Parathyroid adenoma (tissue), 2 donors: ENCODE data around the gene ADGRD1.

ENCODE experiments used
- H2AFZ ChIP-seq: fragments of 300-600 bp; sonication (generic); one replicate; pipeline ENCODE4 v1.7.0; 2017; ENCODE audit warnings: antibody characterized with exemption, mild to moderate bottlenecking
- H3K27ac ChIP-seq: fragments of 300-600 bp; sonication (generic); one replicate; pipeline ENCODE4 v1.7.0; 2017
- H3K27me3 ChIP-seq: fragments of 300-600 bp; sonication (generic); one replicate; pipeline ENCODE4 v1.7.0; 2017; ENCODE audit warnings: low read length; ENCODE audit not compliant: control insufficient read depth, insufficient read depth
- H3K36me3 ChIP-seq: fragments of 300-600 bp; sonication (generic); one replicate; pipeline ENCODE4 v1.7.0; 2017; ENCODE audit warnings: low read length; ENCODE audit not compliant: control insufficient read depth, insufficient read depth
- H3K4me1 ChIP-seq: fragments of 300-600 bp; sonication (generic); one replicate; pipeline ENCODE4 v1.7.0; 2017; ENCODE audit warnings: control low read depth
- H3K4me2 ChIP-seq: fragments of 300-600 bp; sonication (generic); one replicate; pipeline ENCODE4 v1.7.0; 2017; ENCODE audit warnings: low read length
- H3K4me3 ChIP-seq: fragments of 300-600 bp; sonication (generic); one replicate; pipeline ENCODE4 v1.7.0; 2017; ENCODE audit warnings: low read depth, low read length
- H3K79me2 ChIP-seq: fragments of 300-600 bp; sonication (generic); one replicate; pipeline ENCODE4 v1.7.0; 2017; ENCODE audit warnings: control low read depth
- H3K9ac ChIP-seq: fragments of 300-600 bp; sonication (generic); one replicate; pipeline ENCODE4 v1.7.0; 2017; ENCODE audit warnings: mild to moderate bottlenecking
- H3K9me3 ChIP-seq: fragments of 300-600 bp; sonication (generic); one replicate; pipeline ENCODE4 v1.7.0; 2017; ENCODE audit warnings: low read length; ENCODE audit not compliant: control insufficient read depth
- TF ChIP-seq, protein P1 (sequence below): fragments of 300-600 bp; sonication (generic); IDR thresholded peaks from one replicate; pipeline ENCODE4 v1.7.0; 2017; ENCODE audit warnings: antibody characterized with exemption, mild to moderate bottlenecking
- donor health status: primary hyperparathyroidism.

ADGRD1 gene

GRCh38 chr12:131155131-131155530 lies 201.4 kb downstream of the ADGRD1 start:
- Histone ChIP-seq H3K9me3 (no peaks in the 10 kb centered on the region), H2AFZ (no peak overlapping the region), H3K79me2 (no peaks in the 10 kb centered on the region), H3K4me1 (no peaks in the 10 kb centered on the region), H3K27ac (no peak overlapping the region), H3K36me3 (no peaks in the 10 kb centered on the region), H3K27me3 (no peaks in the 10 kb centered on the region), H3K4me2 (no peak overlapping the region), H3K9ac (no peak overlapping the region), H3K4me3 (no peak overlapping the region)
- TF ChIP-seq, protein P1, sequence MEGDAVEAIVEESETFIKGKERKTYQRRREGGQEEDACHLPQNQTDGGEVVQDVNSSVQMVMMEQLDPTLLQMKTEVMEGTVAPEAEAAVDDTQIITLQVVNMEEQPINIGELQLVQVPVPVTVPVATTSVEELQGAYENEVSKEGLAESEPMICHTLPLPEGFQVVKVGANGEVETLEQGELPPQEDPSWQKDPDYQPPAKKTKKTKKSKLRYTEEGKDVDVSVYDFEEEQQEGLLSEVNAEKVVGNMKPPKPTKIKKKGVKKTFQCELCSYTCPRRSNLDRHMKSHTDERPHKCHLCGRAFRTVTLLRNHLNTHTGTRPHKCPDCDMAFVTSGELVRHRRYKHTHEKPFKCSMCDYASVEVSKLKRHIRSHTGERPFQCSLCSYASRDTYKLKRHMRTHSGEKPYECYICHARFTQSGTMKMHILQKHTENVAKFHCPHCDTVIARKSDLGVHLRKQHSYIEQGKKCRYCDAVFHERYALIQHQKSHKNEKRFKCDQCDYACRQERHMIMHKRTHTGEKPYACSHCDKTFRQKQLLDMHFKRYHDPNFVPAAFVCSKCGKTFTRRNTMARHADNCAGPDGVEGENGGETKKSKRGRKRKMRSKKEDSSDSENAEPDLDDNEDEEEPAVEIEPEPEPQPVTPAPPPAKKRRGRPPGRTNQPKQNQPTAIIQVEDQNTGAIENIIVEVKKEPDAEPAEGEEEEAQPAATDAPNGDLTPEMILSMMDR: no peak

DNA sequence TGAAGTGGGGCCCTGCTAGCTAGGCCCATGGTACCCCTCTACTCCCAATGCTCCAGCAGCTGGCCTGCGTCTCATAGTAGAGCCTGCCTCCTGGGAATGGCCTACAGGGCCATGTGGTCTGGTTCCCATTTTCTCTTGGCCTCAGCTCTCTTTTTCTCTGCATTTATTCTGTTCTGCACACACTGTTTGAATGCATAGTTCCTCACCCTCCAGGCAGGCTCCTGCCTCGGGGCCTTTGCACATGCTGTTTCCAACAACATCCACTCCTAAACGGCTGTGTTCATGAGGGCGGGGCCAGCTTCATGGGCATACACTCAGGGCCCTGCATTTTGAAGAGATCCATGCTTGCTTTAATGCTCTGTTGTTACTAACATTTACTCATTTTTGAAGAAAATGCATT lies 204.0 kb downstream of the ADGRD1 start:
- Histone ChIP-seq H3K27me3 (no peaks in the 10 kb centered on the region), H3K27ac (no peak overlapping the region), H3K36me3 (no peaks in the 10 kb centered on the region), H3K4me3 (no peak overlapping the region), H3K4me2 (no peak overlapping the region), H3K9ac (no peak overlapping the region), H3K79me2 (no peaks in the 10 kb centered on the region), H3K9me3 (no peaks in the 10 kb centered on the region), H2AFZ (no peak overlapping the region), H3K4me1 (no peaks in the 10 kb centered on the region)
- TF ChIP-seq, protein P1: no peak

GRCh38 chr12:131159660-131160059 lies 206.0 kb downstream of the ADGRD1 start:
- Histone ChIP-seq H3K27me3 (no peaks in the 10 kb centered on the region), H2AFZ (no peak overlapping the region), H3K4me3 (no peak overlapping the region), H3K4me2 (no peak overlapping the region), H3K4me1 (no peaks in the 10 kb centered on the region), H3K9me3 (no peaks in the 10 kb centered on the region), H3K79me2 (no peaks in the 10 kb centered on the region), H3K36me3 (no peaks in the 10 kb centered on the region), H3K9ac (no peak overlapping the region), H3K27ac (no peak overlapping the region)
- TF ChIP-seq, protein P1: no peak

DNA sequence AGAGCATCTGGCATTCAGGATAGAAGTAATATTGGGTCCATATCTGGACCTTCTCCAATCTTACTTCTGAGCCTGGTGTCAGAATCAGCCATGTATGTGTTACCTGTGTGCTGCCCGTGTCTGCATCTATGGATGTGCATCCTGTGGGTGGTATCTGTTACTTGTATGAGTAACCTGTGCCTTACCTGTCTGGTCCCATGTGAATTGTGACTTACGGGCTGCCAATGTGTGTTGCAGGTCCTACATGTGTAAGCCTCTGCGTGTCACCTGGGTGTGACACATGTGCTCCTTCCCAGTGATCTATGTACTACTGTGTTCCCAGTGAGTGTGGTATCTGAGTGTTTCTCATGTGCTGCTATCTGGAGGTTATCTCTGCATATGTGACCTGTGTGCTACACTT lies 208.4 kb downstream of the ADGRD1 start:
- Histone ChIP-seq H3K9me3 (no peaks in the 10 kb centered on the region), H3K36me3 (no peaks in the 10 kb centered on the region), H3K79me2 (no peaks in the 10 kb centered on the region), H3K27ac (no peak overlapping the region), H2AFZ (no peak overlapping the region), H3K9ac (no peak overlapping the region), H3K27me3 (no peaks in the 10 kb centered on the region), H3K4me3 (no peak overlapping the region), H3K4me2 (no peak overlapping the region), H3K4me1 (no peaks in the 10 kb centered on the region)
- TF ChIP-seq, protein P1: no peak

DNA sequence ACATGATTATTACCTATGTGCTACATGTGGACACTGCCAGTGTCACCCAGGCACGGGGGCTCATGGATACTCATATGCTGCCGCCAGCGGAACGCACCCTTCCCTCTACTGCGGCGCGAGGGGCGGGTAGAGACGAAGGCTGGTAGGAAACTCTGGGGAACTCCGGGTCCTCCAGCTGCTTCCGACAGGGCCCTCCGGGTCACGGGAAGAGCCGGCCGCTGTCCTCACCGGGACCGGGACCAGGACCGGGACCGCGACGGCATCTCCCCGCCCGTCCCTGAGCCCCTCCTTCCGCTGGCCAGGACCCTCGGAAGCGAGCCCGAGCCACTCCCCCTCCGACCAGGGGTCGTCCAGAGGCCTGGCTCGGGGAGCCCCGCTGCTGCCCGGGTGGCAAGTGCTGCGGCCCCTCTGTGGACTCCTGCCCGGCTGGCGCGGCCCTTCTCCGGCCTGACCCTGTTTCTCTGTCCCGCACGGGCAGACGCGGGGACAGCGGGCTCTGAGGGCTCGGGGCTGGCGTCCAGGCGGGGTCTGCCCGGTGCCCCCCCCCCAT lies 209.6 kb downstream of the ADGRD1 start:
- H3K4me3 ChIP-seq: no peak overlapping the region
- H2AFZ ChIP-seq: no peak overlapping the region
- no peak overlapping the region for H3K4me2 ChIP-seq
- no peaks in the 10 kb centered on the region for H3K9me3 ChIP-seq
- no peaks in the 10 kb centered on the region for H3K36me3 ChIP-seq
- no peak overlapping the region for H3K27ac ChIP-seq
- H3K4me1 ChIP-seq: no peaks in the 10 kb centered on the region
- H3K27me3 ChIP-seq: no peaks in the 10 kb centered on the region
- H3K79me2 ChIP-seq: no peaks in the 10 kb centered on the region
- no peak overlapping the region for H3K9ac ChIP-seq
- TF ChIP-seq, protein P1: no peak
